PC-9 (cell line): ENCODE data around the gene CAMKMT.

Source experiments
- EZH2 ChIP-seq: fragments of 200-600 bp; sonication (generic); IDR thresholded peaks from 2 replicates; pipeline ENCODE4 v1.8.0; 2017; ENCODE audit warnings: antibody characterized with exemption, low read depth
- TF ChIP-seq, protein P1 (sequence below): fragments of 200-600 bp; sonication (generic); conservative IDR thresholded peaks from 2 replicates; pipeline ENCODE4 v1.6.1; 2017; ENCODE audit warnings: mixed run types, antibody characterized with exemption, mild to moderate bottlenecking, moderate library complexity

DNA sequence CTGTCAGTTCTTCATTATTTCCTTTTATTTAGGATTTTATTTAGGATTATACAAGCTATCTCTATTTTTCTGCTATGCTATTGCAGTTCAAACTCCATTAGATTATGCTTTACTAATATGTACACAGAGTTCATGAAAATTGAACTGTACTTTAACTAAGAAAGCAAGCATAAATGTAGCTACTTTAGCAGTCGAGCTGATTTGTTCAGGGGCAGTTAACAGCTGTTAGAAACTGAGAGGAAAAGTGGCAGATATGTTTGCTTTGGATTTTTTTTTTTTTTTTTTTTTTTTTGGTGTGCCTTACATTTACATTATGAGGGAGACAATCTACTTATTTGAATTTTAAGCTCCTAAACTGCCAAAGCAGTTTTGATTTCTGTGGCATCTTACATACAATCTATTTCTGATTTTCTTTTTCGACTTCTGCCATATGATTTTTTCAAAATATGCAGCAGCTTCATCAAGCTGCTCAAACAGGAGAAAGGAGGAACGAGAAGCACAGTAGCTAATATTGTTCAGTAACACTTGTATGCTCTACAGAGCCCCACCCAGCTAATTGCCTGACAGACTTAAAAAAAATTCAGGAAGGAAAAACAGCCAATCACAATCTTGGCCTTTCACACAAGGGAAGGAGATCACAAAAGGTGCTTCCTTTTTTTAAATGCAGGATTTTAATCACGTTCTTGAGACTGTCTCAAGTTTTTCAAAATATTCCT lies 346.4 kb downstream of the CAMKMT start:
- TF ChIP-seq, protein P1, sequence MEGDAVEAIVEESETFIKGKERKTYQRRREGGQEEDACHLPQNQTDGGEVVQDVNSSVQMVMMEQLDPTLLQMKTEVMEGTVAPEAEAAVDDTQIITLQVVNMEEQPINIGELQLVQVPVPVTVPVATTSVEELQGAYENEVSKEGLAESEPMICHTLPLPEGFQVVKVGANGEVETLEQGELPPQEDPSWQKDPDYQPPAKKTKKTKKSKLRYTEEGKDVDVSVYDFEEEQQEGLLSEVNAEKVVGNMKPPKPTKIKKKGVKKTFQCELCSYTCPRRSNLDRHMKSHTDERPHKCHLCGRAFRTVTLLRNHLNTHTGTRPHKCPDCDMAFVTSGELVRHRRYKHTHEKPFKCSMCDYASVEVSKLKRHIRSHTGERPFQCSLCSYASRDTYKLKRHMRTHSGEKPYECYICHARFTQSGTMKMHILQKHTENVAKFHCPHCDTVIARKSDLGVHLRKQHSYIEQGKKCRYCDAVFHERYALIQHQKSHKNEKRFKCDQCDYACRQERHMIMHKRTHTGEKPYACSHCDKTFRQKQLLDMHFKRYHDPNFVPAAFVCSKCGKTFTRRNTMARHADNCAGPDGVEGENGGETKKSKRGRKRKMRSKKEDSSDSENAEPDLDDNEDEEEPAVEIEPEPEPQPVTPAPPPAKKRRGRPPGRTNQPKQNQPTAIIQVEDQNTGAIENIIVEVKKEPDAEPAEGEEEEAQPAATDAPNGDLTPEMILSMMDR, result no peak
- no peak for TF ChIP-seq EZH2
